Gastrocnemius medialis (tissue), 4 donors: Measurements from ENCODE around the gene DMD.

Source experiments
- CTCF ChIP-seq, 5 experiments: fragments of 450-650 bp in 3 of 5; fragments of 200-600 bp in 2 of 5; sonication (generic) in 2 of 5; IDR thresholded peaks in 4 of 5; conservative IDR thresholded peaks in 1 of 5; 1 replicate in 4 of 5; 2 replicates in 1 of 5; pipeline ENCODE4 v1.5.1; 2016 to 2019; ENCODE audit warnings: antibody characterized with exemption in 5 of 5, mild to moderate bottlenecking in 3 of 5, moderate library complexity in 3 of 5
- POLR2A ChIP-seq, 2 donors: fragments of 450-650 bp; IDR thresholded peaks; one replicate each; pipeline ENCODE4 v1.6.1; 2017; ENCODE audit warnings: antibody characterized with exemption in 2 of 2, mild to moderate bottlenecking in 2 of 2, moderate library complexity in 2 of 2

- no peak for TF ChIP-seq CTCF (IDR thresholded peaks at IDR 0.05 in 4 of 5, conservative IDR thresholded peaks at IDR 0.05 in 1 of 5)
- TF ChIP-seq POLR2A (IDR thresholded peaks at IDR 0.05), result no peak
These were observed 593.2 kb downstream of the DMD start for GRCh38 chrX:32618154-32618553.
